Stimulated activated CD4-positive, alpha-beta T cell treated with anti-CD3 and anti-CD28 coated beads, Interleukin-2, amount 100 ng/mL, for 24 hours (primary cell): ENCODE measurements around the gene RSPO1.
"Not testable (repeated sequence)": the region's sequence is repeated elsewhere in the genome, so short reads cannot be mapped to it uniquely, and the experiment has no call there.

Experiments
- DNase-seq, 2 donors: peaks; one replicate each; pipeline ENCODE4 v3.0.0-alpha.2; 2020

Gene RSPO1, protein sequence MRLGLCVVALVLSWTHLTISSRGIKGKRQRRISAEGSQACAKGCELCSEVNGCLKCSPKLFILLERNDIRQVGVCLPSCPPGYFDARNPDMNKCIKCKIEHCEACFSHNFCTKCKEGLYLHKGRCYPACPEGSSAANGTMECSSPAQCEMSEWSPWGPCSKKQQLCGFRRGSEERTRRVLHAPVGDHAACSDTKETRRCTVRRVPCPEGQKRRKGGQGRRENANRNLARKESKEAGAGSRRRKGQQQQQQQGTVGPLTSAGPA

DNA sequence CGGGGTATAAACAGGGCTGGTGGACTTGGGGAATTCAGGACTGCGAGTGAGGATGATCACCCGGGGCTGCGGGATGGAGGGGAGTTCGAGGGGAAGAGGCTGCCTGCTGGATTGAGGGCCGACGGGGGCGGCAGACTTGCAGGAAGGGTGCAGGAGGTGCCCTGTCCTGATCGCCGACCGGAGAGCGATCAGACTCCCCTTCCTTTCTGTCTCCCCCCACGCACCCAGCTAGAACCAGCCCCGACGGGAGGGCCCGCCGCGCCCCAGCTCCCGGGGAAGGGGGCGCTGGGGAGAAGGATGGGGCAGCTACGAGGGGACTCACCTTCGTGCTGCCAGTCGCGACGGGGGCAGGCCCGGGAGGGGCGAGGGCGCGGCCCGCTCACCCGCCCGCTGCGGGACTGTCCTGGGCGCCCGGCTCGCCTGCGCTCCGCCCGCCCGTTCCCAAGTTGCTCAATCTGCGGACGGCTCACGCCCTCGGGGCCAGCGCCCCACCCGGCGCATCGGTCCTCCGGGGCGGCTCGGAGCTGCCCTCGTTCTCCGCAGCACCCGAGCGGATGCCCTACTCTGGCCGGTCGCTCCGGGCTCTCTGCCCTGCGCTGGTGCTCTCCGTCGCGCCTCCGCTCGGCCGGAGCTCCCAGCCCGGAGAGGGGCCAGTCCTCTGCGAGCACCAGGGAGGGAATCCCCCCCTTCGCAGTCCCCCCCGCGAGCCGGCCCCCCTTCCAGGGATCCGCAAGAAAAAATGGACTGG lies at the start of gene RSPO1:
Gene RSPO1 (minus strand): TSS at position 649 of the 748 bp plus-strand sequence. CDS start 5,231 bp downstream, outside the sequence.
- peak in 1 of 2 donors; percentile 4 for DNase-seq

DNA sequence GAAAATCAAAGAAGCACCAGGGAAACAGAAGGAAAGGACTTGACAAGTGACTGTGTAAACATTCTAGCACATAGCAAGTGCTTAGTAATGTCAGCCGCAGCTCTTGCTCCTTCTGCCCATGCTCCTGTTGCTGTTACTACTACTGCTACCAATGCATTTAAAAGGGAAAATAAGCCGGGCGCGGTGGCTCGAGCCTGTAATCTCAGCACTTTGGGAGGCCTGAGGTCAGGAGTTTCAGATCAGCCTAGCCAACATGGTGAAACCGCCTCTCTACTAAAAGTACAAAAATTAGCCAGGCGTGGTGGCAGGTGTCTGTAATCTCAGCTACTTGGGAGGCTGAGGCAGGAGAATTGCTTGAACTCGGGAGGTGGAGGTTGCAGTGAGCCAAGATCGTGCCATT lies 49.5 kb upstream of the RSPO1 start:
- DNase-seq = not testable (repeated sequence)

DNA sequence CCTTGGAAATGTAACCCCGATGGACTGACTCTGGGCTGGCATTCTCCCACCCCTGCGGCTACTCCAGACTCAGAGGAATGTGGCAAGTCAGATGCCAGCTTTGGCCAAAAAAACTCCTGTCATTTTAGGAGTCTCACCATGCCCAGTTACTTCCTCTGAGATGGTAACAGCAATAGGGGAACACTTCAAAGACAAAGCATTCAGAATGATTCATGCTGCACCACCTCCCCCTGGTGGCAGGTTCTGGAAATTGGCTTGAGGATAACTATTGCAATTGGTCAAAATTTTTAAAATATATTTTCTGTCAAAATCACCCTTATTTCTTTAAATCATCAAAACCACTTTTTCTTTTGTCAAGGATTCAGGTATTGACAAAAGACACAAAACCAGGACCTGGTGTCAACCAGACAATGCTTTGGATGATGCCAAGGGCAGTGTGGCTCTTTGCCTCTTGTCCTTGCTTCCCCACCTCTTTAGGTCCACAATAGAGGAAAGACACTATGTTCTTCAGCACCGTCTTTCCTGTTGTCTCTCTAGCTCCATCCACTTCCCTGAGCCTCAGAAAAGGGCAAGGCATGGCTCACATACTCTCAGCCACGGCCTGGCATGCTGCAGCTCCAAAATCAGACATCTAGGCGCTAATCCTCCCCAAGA lies 47.8 kb upstream of the RSPO1 start:
- peak; percentile 85 to 87 for DNase-seq

DNA sequence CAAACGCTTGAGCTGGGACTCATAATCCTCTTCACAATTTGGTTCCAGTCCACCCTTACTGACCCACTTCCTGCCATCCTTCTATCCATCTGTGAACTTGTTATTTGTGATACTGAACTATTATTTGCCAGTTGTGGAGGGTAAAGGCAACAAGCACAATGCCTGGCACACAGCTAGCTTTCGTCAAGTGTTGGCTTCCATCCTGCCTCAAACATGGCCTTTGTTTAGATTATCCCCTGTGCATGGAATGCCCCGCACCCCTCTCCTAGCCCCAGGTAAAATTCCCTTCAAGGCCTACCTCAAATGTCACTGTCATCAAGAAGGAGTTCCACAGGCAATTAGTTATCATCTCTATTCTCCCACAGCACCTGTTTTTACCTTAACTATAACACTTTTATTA lies 46.2 kb upstream of the RSPO1 start:
- no peak for DNase-seq

DNA sequence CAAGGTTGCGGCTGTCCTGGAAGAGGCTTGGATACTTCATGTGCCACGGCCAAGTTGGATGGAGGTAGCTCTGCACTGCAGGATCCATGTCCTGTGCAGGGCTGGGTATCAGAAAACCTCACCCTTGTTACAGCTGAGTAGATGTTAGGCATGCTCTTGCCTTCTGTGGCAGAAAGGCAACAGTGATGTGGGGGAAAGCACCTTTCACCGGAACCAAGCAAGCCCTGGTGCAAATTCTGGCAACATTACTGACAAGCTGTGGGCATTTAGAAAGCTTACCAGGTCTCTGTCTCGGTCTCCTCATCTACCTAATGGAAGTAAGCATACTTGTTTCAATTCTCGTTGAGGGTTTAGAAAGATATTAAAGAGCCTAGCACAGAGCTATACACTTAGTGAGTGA lies 43.1 kb upstream of the RSPO1 start:
- DNase-seq = no peak

DNA sequence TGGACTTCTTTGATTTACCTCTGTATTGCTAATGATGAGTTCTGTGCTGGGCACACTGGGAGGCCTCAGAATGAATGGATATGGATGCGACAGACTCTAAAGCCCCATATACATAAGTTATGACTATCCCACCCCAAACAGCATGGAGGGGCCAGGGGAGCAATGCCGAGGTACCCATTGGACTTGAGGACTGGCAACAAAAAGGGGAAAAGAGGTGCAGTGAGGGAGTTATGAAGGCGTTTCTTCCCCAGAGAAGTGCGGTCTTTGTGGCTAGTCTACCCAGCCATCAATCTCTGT lies 42.4 kb upstream of the RSPO1 start:
- DNase-seq = no peak

DNA sequence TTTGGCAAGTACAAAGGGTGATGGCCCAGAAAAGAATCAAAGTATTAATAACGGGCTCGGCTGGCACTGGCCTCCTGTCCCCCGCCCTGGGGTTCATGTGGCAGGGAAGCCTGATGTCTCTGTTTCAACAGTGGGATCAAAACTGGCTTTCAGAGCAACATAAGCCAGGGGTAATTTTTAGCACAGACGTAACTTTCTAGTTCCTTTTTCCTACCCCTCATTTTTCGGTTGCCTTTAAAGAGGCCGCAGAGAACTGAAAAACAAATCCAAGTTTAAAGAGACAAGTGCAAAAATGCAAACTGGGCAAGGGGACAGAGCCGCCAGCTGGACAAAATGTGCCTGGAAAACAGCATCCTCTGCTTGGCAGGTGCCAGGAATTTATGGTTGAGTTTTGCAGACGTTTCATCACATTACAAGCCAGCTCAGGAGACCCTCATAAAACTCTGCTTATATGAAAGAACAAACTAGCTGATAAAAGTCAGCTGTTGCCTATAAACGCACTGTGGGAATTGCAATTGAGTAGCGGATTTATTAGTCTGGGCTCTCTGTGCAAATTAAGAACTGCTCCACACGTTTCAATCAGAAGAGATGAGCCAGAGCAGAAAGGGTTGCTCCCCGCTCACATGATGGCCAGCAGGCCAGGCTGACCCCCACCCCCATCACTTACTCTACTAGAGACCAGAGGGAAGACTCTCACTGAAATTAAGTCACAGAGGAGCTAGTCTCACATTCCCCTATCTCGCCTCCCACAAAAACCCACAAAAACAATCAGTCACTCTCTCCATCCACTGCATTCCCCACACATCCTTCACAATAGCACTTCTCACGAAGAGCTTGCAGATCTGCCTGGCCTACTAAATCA lies 41.8 kb upstream of the RSPO1 start:
- no peak for DNase-seq

DNA sequence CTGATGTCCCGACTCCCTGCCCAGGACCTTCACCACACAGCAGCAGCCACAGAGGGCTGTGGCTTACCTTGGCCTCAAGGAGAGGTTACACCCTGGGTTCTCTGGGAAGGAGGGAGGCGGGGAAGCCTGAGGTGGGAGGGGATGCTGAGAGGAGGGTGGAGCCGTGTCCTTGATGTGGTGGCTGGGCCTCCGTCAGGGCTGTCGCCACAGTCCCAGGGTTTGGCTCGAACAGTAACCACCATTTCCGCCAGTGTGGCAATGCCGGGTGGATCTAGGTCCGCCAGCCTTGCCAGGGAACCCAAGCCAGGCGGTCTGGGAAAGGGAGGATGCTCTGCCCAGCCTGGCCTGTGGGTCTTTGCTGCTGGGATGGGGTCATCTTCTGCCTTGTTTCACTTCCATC lies 39.2 kb upstream of the RSPO1 start:
- peak; percentile 39 to 74 for DNase-seq

DNA sequence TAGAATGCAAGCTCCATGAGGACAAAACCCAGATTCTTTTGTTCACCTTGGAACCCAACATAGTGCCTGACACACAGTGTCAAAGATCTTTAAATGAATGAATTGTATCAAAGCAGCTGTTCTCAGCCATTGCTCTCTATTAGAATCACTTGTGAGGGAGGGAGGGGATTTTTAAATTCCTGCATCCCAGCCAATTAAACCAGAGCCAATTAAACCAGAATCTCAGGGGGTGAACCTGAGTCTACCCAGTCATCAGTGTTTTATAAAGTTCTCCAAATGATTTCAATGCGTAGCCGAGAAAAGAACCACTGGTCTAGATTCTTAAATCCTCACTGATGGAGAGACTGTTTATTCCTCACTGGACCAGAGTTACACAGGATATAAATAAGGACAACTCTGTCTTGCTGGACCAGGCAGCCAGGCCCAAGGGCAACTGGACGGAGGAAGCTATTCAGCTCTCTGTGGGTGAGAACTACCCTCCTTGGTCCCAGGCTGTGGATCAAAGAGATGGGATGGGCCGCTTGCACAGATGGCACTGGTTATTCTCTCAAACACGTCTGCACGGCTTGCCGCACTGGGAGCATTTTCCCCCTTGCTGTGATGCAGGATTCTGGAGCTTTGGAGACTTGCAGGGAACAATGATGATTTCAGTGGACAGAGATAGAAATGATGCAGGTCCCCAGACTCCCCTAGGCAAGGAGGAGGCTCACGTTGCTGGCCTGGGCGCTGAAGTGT lies 37.6 kb upstream of the RSPO1 start:
- DNase-seq = no peak

DNA sequence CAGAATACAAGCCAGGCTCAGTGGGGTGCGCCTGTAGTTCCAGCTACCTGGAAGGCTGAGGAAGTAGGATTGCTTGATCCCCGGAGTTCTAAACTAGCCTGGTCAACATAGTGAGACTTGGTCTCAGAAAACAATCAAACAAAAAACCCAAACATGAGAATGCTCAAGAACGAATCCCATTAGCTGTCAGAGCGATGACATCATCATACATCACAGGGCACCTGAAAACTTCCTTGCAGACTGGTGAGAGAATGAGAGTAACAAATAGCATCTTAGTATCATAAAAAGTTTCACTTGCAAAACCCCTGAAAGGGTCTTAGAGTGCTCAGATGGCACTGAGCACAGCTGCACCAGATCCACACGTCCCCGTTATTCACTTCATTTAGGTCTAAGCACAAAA lies 36.6 kb upstream of the RSPO1 start:
- no peak for DNase-seq

DNA sequence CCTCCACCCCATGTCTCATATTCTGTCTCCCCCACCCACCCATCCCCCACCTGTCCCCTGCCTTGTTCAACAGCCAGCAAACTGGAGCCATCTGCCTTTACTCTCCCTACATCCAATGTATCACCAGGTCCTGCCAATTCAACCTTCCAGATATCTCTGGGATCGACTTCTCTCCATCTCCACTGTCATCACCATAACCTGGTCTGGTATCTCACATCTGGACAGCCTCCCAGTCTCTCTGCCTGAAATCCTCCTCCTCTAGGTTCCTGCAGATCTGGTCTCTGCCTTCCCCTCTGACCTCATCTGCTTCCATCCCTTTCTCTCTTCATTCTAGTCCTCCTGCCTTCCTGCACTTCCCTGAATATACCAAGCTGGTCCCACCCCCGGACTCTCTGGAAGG lies 35.4 kb upstream of the RSPO1 start:
- DNase-seq = no peak

DNA sequence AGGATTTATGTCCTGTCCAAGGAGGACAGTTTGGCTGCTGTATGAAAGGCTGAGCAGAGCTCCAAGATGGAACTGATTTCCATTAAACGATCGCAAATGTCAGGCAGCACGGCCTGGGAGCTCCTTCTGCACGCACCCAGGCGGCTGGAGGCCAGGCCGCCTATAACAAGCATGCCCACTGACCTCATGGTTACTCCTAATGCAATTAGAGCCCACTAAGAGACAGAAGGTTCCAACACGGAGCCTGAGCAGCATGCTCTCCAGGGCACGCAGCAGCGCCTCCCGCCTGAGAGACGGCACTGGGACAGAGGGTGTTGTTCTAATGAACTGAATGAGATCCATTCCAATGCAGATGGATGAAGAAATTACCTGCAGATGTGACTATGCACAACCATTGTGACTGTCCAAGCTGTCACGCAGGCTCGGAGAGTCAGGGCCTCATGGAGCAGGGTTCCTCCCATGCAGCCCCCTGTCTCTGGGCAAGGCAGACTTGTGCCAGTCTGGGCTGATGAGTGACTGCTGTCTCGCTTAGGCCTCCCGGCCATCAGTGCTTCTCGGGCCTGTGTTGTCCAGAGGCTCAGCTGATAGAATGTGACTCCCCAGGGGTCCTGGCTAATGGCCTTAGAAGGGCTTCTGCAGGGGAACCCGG lies 32.5 kb upstream of the RSPO1 start:
- no peak for DNase-seq

DNA sequence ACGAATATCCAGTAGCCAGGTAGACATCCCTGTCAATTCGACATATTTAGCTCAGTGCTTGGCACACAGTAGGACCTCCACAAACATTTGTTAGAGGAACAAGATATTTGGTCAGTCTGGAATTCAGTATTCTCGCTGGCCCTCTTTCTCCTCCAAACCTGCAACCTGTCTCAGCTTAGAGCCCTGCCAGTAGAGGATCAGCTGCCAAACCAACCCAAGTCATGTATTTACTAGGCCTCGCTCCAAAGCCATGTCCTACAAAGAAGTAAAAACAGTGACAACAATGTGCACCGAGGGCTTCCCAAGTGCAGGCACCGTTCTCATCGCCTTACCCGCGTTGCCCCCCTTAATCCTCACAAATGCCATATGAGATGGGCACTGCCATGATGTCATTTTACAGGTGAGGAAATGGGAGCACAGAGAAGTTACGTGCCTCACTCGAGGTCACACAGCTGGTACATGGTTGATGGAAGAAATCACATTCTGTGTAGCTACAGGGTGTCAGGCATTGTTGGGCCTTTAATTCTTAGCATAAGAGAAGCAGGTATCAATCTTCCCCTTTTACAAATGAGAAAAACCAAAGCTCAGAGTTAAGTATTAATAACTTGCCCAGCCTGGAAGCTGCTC lies 31.7 kb upstream of the RSPO1 start:
- DNase-seq = no peak

DNA sequence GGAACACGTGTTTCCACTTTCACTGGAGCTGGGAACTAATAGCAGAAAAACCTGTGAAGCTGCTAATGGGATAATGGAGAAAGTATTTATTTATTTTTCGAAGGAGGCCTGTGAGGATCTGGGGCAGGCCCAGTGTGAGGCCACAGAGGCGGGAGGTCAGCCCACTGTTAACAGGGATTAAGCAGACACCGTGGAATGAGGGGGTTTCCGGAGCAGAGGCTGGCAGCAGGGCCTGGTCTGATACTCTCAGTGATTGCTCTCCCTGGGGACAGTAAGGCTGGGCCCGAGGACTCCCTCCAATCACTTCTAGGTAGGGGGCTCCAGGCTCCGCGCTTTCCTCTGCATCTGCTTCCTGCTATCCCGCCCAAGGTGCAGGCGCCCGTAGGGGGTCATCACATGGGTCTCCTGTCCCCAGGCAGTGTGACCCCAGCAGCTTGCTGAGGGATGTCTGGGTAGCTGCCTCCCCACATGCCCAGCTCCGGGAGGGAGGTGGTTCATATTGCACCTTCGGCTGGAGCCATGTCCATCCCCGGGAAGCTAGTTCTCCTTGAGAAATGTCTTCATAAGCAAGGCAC lies 28.8 kb upstream of the RSPO1 start:
- no peak for DNase-seq

DNA sequence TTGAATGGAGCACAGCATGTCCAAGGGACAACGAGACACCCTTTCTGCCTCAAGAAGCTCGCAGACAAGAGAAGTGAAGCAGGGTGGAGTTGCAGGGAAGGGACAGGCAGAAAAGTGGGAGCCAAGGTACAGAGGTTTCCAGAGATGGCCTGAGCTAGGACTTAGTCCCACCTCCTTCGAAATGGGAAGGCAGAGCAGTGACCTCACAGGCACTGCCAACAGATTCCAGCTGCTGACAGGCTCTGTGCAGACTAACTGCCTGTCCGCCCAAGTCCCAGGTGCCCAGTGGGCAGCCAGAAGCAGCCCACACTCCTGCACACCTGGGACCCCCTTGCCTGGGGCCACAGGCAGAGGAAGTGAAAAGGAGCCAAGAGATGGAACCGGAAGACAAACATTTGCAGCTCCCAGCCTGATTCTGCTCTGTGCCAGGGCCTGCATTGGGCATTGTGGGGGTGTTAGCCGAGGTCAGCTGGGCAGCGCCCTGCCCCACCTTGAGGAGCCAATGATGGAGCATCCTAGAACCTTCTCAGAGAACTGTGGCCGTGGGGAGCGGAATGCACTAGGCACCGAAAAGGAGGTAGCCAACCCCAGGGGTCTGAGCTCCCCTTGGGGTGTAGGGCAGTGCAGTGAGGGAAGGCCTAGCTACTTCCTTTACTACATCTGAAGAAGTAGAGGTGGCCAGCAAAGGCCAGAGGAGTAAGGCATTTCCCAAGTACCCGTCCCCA lies 27.5 kb upstream of the RSPO1 start:
- DNase-seq = no peak

DNA sequence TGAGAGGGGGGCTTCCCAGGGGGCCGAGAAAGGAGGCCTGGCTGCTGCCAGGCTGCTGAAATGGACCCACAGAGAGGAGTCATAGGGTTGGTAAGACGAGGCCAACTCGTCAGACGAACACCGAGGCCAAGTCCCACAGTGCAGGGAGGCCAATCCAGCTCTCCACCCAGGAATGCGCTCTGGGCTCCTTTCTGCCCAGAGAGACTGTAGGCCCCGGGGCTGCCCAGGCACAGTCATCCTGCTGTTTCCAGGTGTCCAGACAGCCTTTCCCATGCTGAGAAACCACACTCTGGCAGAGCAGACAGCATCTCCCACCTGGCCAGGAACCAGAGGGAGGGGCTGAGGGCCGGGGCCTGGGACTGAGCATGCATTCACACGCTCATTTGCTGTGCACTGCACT lies 26.7 kb upstream of the RSPO1 start:
- no peak for DNase-seq

DNA sequence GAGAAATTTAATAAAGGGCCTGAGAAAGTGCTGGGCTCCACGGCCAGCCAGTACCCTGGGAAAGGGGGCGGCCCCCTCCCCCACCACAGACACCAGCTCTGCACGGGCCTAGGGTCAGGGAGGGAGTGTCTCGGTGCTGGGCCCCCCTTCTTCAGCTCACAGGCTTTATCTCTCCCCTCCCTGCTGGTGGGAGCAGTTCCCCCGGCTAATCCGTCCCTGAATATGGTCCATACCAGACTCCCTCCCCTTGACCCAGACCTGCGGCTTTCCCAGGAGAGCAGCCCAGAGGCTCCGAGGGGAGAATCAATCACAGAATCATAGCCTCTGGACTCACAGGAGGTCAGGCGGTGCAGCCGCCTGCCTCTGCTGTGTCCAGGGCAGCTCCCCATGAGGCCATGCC lies 26.0 kb upstream of the RSPO1 start:
- DNase-seq = no peak

DNA sequence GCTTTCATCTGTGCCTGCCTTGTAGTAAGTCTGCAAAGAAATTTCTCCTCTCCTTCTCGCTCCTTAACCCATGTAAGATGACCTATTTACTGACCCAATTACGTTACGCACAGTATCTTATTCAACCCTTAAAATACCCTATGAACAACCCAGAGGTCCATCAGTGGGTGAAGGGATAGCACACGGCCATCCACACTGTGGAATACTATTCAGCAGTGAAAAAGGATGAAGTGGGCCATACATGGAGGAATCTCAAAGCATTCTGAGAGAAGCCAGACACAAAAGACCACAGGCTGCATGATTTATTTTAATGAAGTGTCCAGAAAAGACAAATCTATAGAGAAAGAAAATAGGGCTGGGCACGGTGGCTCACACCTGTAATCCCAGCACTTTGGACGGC lies 23.8 kb upstream of the RSPO1 start:
- no peak for DNase-seq

DNA sequence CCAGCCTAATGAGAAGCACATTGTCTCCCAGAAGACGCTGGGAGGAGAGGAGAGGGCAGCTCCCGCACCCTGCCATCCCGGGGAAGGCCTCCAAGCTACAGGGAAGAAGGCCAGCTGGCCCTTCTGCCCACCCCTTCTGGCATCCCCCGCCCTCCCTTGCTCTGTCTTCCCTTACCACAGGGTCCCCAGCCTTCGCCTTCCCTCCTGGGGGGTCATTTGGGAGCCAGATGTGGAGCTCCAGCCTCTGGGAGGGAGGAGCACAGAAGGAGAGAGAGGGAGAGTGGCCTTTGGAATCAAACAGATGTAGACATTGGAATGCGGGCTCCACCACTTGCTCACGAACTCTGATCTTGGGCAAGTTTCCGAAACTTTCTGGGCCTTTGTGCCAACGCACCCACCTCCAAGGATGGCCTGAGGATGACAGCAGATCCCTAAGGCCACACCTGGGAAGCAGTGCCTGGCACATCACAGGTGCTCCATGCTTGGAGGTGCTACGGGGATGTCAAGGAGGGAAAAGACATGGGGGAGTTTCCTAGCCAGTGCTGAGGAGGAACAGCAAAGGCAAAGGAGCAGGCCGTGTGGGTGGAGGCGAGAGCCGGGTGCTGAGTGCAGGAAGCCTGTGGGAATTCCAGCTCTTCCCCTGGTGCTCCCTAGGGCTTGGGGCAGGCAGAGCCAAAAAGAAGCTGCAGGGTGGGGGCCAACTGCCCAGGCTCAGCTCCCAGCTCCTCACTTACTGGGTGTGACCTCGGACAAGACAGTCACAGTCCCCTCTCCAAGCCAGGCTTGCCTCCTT lies 23.1 kb upstream of the RSPO1 start:
- DNase-seq = no peak

DNA sequence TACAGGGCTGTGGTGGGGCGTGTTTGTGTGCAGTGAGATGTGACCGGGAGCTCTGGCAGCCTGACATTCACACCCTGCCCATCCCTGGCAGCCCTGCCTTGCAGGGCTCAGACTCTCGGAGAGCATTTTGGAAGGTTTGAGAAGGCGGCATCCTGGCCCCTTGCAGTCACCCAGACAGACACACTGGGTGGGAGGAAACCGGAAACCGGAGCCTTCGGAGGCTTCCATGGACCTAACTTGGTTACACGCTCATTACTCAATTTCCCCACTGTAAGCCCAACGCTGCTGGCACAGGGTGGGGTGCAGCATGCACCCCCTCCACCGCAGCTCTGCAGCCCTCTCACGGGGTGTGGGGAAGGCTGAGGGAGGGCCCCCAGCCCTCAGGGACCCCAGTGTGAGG lies 22.2 kb upstream of the RSPO1 start:
- no peak for DNase-seq
